Stimulated activated CD8-positive, alpha-beta memory T cell treated with anti-CD3 and anti-CD28 coated beads, Interleukin-7, amount 100 ng/mL, for 48 hours (primary cell): ENCODE data around the gene MAGEC3.

Source experiments
- DNase-seq, 2 donors: peaks; one replicate each; pipeline ENCODE4 v3.0.0-alpha.2; 2020; ENCODE audit warnings: low read depth in 1 of 2; ENCODE audit errors: extremely low read depth in 1 of 2

MAGEC3 gene

GRCh38 chrX:141941234-141941633 is 103.1 kb downstream of the MAGEC3 start:
- no peak for DNase-seq

- DNase-seq = no peak
Measured at GRCh38 chrX:141945426-141945825, 107.3 kb downstream of the MAGEC3 start.

- no peak for DNase-seq
Measured at GRCh38 chrX:141947350-141947749, 109.2 kb downstream of the MAGEC3 start.
